GM23338 (cell line): Measurements from ENCODE around the gene DACH1.

Experiments
- CREB1 ChIP-seq: fragments of 250-450 bp; sonication (Bioruptor Pico); IDR thresholded peaks from 2 replicates; pipeline ENCODE4 v1.5.0; 2020; ENCODE audit warnings: low read depth, mild to moderate bottlenecking, moderate library complexity
- EZH2 ChIP-seq: fragments of 200-600 bp; sonication (generic); IDR thresholded peaks from one replicate; pipeline ENCODE4 v1.8.0; 2017; ENCODE audit warnings: antibody characterized with exemption, mild to moderate bottlenecking, low read depth; ENCODE audit not compliant: unreplicated experiment
- EZH2phosphoT487 ChIP-seq: fragments of 200-600 bp; sonication (generic); IDR thresholded peaks from one replicate; pipeline ENCODE4 v1.8.1; 2018; ENCODE audit warnings: antibody characterized with exemption; ENCODE audit not compliant: unreplicated experiment
- JUNB ChIP-seq: IDR thresholded peaks from one replicate; pipeline ENCODE4 v1.6.1; 2016; ENCODE audit warnings: antibody characterized with exemption; ENCODE audit not compliant: unreplicated experiment
- POLR2AphosphoS5 ChIP-seq: IDR thresholded peaks from 2 replicates; pipeline ENCODE4 v1.6.1; 2016; ENCODE audit warnings: antibody characterized with exemption, low read depth
- TF ChIP-seq, protein P1 (sequence below), 2 experiments: fragments of 200-600 bp in 1 of 2; sonication (generic) in 1 of 2; conservative IDR thresholded peaks; 2 replicates each; pipeline versions ENCODE4 v1.5.1 to v1.6.1; 2016 to 2017; ENCODE audit warnings: antibody characterized with exemption in 2 of 2, low read depth in 2 of 2, mild to moderate bottlenecking in 2 of 2, moderate library complexity in 1 of 2
- TF ChIP-seq, protein P2 (sequence below): IDR thresholded peaks from one replicate; pipeline ENCODE4 v1.6.1; 2018; ENCODE audit warnings: antibody characterized with exemption; ENCODE audit not compliant: unreplicated experiment

DNA sequence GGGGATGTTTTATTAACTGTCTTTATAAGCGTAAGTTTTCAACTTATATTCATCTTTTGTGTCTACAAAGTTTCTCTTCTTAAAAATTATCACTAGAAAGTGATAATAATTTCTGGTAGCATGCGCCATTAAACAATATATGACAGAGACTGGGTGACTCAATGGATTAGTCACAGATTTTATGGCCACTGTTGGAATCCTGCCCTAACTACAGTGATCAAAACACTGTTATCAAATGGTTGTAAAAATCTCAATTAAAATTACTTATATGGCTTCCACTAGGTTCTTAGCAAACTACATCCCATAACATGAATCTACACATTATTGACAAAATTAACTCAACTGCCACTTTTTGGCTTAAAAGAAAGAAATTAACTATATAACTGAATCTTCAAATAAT, 350.0 kb downstream of the DACH1 start:
- TF ChIP-seq, protein P1, sequence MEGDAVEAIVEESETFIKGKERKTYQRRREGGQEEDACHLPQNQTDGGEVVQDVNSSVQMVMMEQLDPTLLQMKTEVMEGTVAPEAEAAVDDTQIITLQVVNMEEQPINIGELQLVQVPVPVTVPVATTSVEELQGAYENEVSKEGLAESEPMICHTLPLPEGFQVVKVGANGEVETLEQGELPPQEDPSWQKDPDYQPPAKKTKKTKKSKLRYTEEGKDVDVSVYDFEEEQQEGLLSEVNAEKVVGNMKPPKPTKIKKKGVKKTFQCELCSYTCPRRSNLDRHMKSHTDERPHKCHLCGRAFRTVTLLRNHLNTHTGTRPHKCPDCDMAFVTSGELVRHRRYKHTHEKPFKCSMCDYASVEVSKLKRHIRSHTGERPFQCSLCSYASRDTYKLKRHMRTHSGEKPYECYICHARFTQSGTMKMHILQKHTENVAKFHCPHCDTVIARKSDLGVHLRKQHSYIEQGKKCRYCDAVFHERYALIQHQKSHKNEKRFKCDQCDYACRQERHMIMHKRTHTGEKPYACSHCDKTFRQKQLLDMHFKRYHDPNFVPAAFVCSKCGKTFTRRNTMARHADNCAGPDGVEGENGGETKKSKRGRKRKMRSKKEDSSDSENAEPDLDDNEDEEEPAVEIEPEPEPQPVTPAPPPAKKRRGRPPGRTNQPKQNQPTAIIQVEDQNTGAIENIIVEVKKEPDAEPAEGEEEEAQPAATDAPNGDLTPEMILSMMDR (conservative IDR thresholded peaks at IDR 0.05; ENCODE audit: low read depth in 2 of 2): no peak
- no peak for TF ChIP-seq CREB1
- TF ChIP-seq, protein P2, sequence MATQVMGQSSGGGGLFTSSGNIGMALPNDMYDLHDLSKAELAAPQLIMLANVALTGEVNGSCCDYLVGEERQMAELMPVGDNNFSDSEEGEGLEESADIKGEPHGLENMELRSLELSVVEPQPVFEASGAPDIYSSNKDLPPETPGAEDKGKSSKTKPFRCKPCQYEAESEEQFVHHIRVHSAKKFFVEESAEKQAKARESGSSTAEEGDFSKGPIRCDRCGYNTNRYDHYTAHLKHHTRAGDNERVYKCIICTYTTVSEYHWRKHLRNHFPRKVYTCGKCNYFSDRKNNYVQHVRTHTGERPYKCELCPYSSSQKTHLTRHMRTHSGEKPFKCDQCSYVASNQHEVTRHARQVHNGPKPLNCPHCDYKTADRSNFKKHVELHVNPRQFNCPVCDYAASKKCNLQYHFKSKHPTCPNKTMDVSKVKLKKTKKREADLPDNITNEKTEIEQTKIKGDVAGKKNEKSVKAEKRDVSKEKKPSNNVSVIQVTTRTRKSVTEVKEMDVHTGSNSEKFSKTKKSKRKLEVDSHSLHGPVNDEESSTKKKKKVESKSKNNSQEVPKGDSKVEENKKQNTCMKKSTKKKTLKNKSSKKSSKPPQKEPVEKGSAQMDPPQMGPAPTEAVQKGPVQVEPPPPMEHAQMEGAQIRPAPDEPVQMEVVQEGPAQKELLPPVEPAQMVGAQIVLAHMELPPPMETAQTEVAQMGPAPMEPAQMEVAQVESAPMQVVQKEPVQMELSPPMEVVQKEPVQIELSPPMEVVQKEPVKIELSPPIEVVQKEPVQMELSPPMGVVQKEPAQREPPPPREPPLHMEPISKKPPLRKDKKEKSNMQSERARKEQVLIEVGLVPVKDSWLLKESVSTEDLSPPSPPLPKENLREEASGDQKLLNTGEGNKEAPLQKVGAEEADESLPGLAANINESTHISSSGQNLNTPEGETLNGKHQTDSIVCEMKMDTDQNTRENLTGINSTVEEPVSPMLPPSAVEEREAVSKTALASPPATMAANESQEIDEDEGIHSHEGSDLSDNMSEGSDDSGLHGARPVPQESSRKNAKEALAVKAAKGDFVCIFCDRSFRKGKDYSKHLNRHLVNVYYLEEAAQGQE: no peak
- TF ChIP-seq POLR2AphosphoS5: no peak
- TF ChIP-seq EZH2: no peak
- TF ChIP-seq EZH2phosphoT487: no peak
- TF ChIP-seq JUNB: no peak
